Iris pigment epithelial cell (primary cell): ENCODE data around the gene RAB40B.
A peak's percentile ranks its signal among the peaks of the same experiment; 100 is the strongest.

Source experiments
- DNase-seq: peaks from one replicate; pipeline ENCODE4 v3.0.0-alpha.2; 2011; ENCODE audit warnings: low read depth

The RAB40B gene

DNA sequence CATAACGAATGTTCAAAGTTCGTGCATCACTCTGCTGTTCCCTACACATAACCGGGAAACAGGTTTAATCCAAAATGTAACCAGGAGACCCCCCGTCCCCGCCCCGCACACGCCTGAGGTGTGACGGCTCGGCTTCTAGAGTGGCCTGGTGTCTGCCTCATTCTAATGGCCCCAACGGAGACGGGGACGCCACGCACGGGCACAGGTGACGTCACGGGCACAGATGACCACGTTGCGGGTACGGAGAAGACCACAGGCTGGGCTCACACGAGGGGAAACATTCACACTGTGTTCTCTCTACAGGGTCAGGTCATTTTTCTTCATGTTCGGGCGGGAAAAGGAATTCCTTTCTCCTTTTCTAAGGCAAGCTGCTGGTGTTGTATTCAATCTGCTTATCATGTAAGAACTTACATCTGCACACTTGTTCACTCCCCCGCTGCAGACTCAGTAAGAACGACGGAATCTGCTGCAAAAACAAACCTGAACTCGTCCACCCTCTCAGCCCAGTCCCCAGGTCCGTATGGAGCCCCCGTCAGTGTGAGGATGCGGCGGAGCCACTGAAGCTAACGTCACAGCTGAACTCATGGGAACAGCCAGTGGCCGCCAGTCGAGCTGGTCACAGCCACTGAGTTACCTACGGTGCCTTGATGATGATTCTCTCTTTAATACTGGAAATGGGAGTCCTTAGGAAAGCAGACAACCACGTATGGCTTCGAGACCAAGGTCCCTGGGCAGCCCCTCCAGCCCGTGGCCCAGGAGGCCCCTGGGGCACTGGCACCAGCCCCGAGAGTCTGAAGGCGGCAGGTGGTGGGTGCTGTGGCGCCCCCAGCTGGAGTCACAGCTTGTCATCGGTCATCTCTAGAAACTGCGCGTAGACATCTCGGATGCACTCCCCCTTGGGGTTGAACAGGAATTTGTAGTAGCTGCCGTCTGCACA is 83.1 kb downstream of the RAB40B start:
- DNase-seq, result no peak

DNA sequence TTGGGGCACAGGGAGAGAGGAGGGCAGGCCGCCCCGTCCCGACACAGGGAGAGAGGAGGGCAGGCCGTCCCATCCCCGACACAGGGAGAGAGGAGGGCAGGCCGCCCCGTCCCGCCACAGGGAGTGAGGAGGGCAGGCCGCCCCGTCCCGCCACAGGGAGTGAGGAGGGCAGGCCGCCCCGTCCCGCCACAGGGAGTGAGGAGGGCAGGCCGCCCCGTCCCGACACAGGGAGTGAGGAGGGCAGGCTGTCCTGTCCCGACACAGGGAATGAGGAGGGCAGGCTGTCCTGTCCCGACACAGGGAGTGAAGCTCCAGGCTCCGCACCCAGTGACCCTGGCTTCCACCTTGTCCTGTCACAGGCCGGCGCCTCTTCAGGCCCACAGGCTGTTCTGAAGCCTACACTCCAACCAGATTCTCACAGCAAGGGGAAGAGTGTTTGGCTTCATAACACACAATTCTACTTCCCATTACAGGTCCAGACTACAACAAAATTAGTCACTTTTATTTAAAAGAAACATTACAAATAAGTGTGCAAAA is 84.3 kb downstream of the RAB40B start:
- DNase-seq, result no peak

DNA sequence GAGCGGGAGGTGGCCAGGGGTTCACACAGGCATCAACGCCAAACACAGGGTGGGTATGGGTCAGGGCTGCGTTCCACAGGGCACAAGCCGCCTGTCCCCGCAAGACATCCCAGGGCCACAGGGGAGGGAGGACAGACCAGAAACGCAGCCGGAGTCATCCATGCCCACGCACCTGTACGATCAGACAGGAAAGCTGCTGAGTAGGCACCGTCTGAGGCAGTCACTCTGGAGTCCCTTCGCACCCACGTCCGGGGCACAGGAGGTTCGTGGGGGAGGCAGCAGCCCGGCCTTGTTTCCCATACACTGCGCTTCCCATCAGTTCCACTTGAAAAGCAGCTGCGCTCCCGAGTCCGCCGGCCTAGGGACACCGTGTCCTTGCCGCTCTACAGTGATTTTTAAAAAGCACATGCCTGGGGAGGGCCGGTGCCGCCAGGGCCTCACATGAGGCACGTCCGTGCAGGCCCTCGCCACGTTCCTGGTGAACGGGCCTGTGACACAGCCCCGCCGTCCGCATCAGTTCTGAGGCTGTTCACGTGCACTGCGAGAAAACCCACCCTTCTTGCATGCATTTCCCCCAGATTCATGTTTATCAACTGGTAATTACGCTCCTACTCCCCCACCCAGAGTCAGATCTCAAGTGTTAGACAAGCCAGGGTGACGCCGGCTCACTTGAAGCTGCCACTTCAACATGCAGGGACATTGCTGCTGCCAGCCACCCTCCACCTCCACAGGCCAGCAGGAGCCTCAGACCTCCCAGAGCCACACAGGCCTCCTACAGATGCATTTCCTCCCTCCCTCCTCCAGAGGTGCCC is 85.0 kb downstream of the RAB40B start:
- DNase-seq, result no peak

DNA sequence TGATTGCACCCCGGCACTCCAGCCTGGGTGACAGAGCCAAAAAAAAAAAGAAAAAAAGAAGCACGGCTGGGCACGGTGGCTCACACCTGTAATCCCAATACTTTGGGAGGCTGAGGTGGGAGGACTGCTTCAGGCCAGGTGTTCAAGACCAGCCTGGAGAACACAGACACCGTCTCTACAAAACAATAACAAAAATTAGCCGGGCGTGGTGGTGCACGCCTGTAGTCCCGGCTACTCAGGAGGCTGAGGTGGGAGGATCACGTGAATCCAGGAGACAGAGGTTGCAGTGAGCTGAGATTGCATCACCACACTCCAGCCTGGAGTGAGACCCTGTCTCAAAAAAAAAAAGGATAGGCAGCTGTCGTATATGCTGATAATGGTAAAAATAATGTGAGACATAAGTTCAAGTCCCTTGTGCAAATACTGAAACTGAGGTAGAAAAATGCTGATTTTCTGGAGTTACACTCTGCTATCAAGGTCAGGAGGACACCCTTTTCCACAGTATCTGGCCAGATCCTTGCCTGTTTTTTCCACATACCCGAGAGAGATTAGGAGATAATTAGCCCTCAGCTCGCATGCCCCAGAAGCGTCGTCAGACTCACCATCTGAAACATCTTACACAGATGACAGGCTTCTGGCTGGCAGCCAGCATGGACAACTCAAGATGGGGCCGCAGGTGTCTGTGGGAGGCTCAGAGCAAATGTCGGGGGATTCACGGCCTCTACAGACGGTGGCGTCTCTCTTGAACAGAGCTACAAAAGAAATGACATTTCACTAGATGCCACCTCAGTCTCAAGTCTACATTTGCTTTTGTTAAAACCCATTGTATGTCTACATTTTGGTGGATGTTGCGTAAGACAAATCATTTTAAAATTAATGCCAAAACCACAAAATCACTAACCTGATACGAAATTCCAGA is 87.1 kb downstream of the RAB40B start:
- DNase-seq, result peak; percentile 59

DNA sequence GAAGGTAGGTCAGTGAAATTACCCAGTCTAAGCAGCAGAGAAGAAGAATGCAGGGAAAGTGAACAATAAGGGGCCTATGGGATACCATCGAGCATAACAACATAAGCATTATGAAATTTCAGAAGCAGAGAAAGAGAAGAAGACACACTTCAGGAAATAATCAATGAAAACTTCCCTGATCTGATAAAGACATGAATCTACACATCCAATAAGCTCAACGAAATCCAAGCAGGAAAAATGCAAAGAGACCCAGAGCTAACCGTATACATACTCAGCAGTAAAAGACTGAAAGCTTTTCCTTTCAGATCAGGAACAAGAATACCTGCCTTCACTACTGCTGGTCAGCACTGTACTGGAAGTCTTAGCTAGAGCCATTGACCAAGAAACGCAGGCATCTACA is 88.8 kb downstream of the RAB40B start:
- DNase-seq, result no peak

DNA sequence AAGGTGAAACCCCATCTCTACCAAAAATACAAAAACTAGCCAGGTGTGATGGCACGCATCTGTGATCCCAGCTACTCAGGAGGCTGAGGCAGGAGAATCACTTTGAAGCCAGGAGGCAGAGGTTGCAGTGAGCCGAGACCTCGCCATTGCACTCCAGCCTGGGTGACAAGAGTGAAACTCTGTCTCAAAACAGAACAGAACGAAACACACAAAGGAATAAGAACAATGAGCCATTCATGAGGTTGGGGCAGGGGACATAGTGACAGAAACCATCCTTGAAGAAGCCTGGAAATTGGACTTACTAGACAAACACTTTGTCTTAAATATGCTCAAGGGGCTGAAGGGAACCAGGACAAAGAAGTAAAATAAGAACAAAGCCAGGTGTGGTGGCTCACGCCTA is 89.7 kb downstream of the RAB40B start:
- DNase-seq, result no peak

DNA sequence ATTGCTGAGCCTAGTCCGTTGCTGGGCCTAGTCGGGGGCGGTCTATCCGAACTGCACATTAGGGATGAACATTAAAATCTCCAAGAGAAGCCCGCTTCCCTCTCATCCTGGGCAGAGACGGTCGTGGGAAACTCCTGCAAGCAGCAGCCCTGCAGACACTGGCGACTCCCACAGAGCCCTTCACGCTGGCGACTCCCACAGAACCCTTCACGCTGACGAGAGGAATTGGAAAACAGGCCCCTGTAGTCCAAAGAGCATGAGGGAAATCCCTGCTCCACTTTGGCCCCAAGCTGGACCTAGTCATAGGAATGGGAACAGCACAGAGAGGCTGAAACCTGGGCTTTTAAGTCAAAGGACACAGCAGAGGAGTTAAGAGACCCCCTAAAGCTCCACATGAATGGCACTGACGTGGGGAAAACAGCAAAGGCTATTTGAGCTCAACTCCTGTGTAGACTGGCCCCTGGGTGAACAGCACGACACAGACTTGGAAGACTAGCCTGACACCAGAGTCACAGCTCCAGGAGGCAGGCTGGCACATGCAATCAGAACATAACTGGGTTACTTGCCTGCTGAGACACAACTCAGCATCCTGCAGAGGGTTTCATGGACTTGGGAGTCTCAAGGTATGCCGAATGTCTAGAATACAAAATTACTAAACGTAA is 92.4 kb downstream of the RAB40B start:
- no peak for DNase-seq
